ENCODE data around the gene PCBP4.
A peak's percentile ranks its signal among the peaks of the same experiment; 100 is the strongest.

PCBP4 gene

GRCh38 chr3:51967384-51968169 lies at the start of gene PCBP4:
Gene PCBP4, minus strand, starts transcription at chr3:51967454. Its CDS starts 6,214 bp downstream, at chr3:51961240.
- DNase-seq (ENCODE audit: low read depth in 3 of 3), result peak in 1 of 3 experiments; percentile 33

GRCh38 chr3:52015438-52016228 lies 48.4 kb upstream of the PCBP4 start:
- no peak for DNase-seq (ENCODE audit: low read depth in 3 of 3)

GRCh38 chr3:52014613-52015012 lies 47.4 kb upstream of the PCBP4 start:
- no peak for DNase-seq (ENCODE audit: low read depth in 3 of 3)

GRCh38 chr3:52013802-52014598 lies 46.7 kb upstream of the PCBP4 start:
- DNase-seq (ENCODE audit: low read depth in 3 of 3), result no peak

- DNase-seq (ENCODE audit: low read depth in 3 of 3), result no peak
Measured at GRCh38 chr3:52012699-52013098, 45.4 kb upstream of the PCBP4 start.

- DNase-seq (ENCODE audit: low read depth in 3 of 3), result no peak
Measured at GRCh38 chr3:52010431-52010830, 43.2 kb upstream of the PCBP4 start.

- no peak for DNase-seq (ENCODE audit: low read depth in 3 of 3)
Measured at GRCh38 chr3:52007291-52007690, 40.0 kb upstream of the PCBP4 start.

- no peak for DNase-seq (ENCODE audit: low read depth in 3 of 3)
Measured at GRCh38 chr3:52006820-52007133, 39.5 kb upstream of the PCBP4 start.

- DNase-seq (ENCODE audit: low read depth in 3 of 3), result no peak
Measured at GRCh38 chr3:52006017-52006819, 39.0 kb upstream of the PCBP4 start.

- DNase-seq (ENCODE audit: low read depth in 3 of 3), result no peak
Measured at GRCh38 chr3:52005571-52005986, 38.3 kb upstream of the PCBP4 start.

- no peak for DNase-seq (ENCODE audit: low read depth in 3 of 3)
Measured at GRCh38 chr3:52004906-52005395, 37.7 kb upstream of the PCBP4 start.

- DNase-seq (ENCODE audit: low read depth in 3 of 3), result no peak
Measured at GRCh38 chr3:52004163-52004787, 37.0 kb upstream of the PCBP4 start.

GRCh38 chr3:52002748-52003147 lies 35.5 kb upstream of the PCBP4 start:
- no peak for DNase-seq (ENCODE audit: low read depth in 3 of 3)

- DNase-seq (ENCODE audit: low read depth in 3 of 3), result peak; percentile 64 to 84 (median 73)
Measured at GRCh38 chr3:52001443-52001974, 34.3 kb upstream of the PCBP4 start.

- DNase-seq (ENCODE audit: low read depth in 3 of 3), result no peak
Measured at GRCh38 chr3:51999846-52000245, 32.6 kb upstream of the PCBP4 start.

GRCh38 chr3:51998774-51999173 lies 31.5 kb upstream of the PCBP4 start:
- no peak for DNase-seq (ENCODE audit: low read depth in 3 of 3)

- no peak for DNase-seq (ENCODE audit: low read depth in 3 of 3)
Measured at GRCh38 chr3:51997935-51998596, 30.8 kb upstream of the PCBP4 start.

- no peak for DNase-seq (ENCODE audit: low read depth in 3 of 3)
Measured at GRCh38 chr3:51997172-51997571, 29.9 kb upstream of the PCBP4 start.

- DNase-seq (ENCODE audit: low read depth in 3 of 3), result peak; percentile 83 to 89 (median 84)
Measured at GRCh38 chr3:51995346-51996163, 28.3 kb upstream of the PCBP4 start, which contains the start of gene RPL29. Gene RPL29, minus strand, starts transcription at chr3:51995895. Its CDS starts 434 bp downstream, at chr3:51995461.
